Measurements from ENCODE around the gene APP.
"Not testable (repeated sequence)": the region's sequence is repeated elsewhere in the genome, so short reads cannot be mapped to it uniquely, and the experiment has no call there.

APP gene

GRCh38 chr21:25927195-25927880 is 243.2 kb downstream of the APP start:
- CTCF ChIA-PET: no interaction called here
- no peak for DNase-seq (ENCODE audit: low spot score)
- POLR2A ChIA-PET (ENCODE audit: low non-redundant PET): no interaction called here
- H3K27ac ChIP-seq: no peak overlapping the region
- TF ChIP-seq, protein P1, sequence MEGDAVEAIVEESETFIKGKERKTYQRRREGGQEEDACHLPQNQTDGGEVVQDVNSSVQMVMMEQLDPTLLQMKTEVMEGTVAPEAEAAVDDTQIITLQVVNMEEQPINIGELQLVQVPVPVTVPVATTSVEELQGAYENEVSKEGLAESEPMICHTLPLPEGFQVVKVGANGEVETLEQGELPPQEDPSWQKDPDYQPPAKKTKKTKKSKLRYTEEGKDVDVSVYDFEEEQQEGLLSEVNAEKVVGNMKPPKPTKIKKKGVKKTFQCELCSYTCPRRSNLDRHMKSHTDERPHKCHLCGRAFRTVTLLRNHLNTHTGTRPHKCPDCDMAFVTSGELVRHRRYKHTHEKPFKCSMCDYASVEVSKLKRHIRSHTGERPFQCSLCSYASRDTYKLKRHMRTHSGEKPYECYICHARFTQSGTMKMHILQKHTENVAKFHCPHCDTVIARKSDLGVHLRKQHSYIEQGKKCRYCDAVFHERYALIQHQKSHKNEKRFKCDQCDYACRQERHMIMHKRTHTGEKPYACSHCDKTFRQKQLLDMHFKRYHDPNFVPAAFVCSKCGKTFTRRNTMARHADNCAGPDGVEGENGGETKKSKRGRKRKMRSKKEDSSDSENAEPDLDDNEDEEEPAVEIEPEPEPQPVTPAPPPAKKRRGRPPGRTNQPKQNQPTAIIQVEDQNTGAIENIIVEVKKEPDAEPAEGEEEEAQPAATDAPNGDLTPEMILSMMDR (conservative IDR thresholded peaks at IDR 0.05; ENCODE audit: low read depth): no peak

DNA sequence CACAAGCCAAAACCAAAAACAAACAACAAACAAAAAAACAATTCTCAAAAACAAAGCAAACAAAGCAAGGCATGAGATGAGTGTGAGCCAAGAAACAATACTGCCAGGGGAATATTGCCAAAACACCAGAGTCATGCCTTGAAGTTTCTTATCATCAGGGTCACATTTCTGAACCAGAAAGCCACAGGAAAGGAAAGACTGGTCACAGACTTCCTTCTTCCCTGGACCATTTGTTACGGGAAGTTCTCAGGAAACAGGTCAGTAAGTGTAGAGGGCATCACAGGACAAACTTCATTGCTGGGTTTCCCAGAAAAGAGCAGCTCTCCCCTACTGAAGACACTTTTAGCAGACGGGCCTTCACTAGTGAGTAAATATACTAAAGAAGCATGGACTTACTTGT is 244.6 kb downstream of the APP start:
- ChIA-PET CTCF (no interaction called here), POLR2A (ENCODE audit: low non-redundant PET) (no interaction called here)
- TF ChIP-seq, protein P1 (conservative IDR thresholded peaks at IDR 0.05; ENCODE audit: low read depth): no peak
- DNase-seq (ENCODE audit: low spot score): no peak
- H3K27ac ChIP-seq: no peak overlapping the region

- TF ChIP-seq, protein P1 (conservative IDR thresholded peaks at IDR 0.05; ENCODE audit: low read depth): no peak
- H3K27ac ChIP-seq: no peak overlapping the region
- CTCF ChIA-PET: no interaction called here
- no peak for DNase-seq (ENCODE audit: low spot score)
- POLR2A ChIA-PET (ENCODE audit: low non-redundant PET): interaction anchor here (0.6 kb wide), 1 partner anchor 10 kb away, joined by 4 read pairs; no protein-coding TSS in a partner anchor
Measured at GRCh38 chr21:25925064-25925800, 245.3 kb downstream of the APP start.

- POLR2A ChIA-PET (ENCODE audit: low non-redundant PET); CTCF ChIA-PET; DNase-seq (ENCODE audit: low spot score); H3K27ac ChIP-seq: not testable (repeated sequence)
Measured at GRCh38 chr21:25918152-25918551, 252.4 kb downstream of the APP start.

DNA sequence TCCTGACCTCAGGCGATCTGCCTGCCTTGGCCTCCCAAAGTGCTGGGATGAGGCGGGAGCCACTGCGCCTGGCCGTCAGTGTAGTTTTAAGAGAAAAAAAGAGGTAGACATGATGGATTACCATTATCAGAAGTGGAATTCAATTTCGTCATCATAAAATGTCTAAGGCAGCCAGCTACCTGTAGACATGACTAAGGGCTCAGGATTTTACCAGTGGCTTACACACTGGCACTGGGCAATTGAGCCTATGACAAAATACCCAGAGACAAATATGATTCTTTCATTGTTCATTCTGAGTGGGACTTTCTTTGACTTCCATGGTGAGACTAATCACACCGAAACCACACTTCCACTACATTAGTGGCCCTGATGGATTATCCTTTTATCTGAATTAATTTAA is 254.3 kb downstream of the APP start:
- POLR2A ChIA-PET (ENCODE audit: low non-redundant PET): no interaction called here
- no peak overlapping the region for H3K27ac ChIP-seq
- peak; percentile 44 for DNase-seq (ENCODE audit: low spot score)
- CTCF ChIA-PET: no interaction called here
- TF ChIP-seq, protein P1 (conservative IDR thresholded peaks at IDR 0.05; ENCODE audit: low read depth): no peak

DNA sequence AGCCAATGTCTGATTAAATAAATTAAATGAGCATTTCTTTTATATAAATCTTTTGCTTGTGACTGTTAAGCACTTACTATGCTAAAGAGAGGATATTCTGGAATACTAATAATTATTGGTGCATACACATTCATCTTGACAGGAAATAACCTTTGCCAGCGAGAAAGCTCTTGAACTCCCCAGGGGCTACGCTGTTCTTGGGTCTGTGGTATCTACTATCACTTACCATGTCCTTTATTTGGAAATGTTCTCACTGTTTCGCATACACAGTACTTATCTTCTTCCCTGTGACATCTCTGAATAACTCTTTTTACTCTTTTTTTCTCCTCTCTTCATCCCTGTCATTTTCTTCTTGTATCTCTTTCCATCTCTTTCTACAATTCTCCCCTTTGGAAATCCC is 257.1 kb downstream of the APP start:
- POLR2A ChIA-PET (ENCODE audit: low non-redundant PET): no interaction called here
- CTCF ChIA-PET: interaction anchor here (1.0 kb wide), 1 partner anchor 17 kb away, joined by 3 read pairs; no protein-coding TSS in a partner anchor
- no peak overlapping the region for H3K27ac ChIP-seq
- TF ChIP-seq, protein P1 (conservative IDR thresholded peaks at IDR 0.05; ENCODE audit: low read depth): no peak
- DNase-seq (ENCODE audit: low spot score): no peak

DNA sequence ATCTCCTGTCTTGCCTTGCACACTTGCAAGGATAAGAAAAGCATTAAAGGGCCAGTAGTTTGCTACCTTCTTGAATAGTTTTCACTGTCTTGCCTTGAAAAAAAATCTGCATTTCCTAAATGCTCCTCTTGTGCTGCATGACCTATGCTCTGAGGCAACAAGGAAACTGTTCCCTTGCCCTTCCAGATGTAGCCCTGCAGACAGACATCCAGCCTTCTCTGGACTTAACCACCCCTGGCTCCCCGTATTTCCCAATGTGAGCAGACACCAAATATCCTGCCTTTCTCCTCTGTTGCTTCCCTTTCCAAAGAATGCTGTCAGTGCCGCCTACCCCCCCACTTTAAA is 258.2 kb downstream of the APP start:
- ChIA-PET CTCF (interaction anchor here (0.6 kb wide), 1 partner anchor 169 kb away, joined by 4 read pairs; no protein-coding TSS in a partner anchor), POLR2A (ENCODE audit: low non-redundant PET) (no interaction called here)
- DNase-seq (ENCODE audit: low spot score): no peak
- no peak overlapping the region for H3K27ac ChIP-seq
- TF ChIP-seq, protein P1 (conservative IDR thresholded peaks at IDR 0.05; ENCODE audit: low read depth): no peak
